ENCODE measurements around the gene RNU5B-1.

Gene RNU5B-1

DNA sequence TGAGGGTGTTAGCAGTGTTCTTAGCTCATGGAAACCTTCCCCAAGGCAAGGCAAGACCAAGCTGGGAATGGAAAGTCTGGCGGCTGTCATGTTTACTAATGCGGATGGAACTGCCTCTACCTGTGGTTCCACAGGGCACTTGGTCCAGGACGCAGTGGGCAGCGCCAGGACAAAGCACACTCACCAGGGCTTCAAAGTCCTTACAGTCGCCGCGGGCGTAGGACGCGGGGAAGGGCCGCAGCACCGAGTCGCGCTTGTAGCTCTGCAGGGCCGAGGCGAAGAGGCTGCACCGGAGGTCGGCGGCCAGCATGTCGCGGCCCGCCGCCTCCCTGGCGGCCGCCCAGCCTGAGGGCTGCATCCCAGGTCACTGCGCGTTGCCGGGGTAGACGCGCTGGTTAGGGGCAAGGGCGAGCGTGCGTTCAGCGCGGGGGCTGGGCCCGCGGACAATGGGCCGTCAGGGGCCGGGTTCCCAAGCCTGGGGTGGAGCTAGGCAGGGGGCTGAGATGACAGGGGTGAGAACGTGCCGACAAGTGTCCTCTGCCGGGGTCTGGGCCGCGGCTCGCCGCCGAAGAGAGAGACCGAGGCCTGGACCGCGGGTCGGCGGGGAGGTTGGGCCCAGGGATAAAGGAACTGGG is 18.3 kb upstream of the RNU5B-1 start:
- Histone ChIP-seq H3K27ac (ENCODE audit: low read length) (peak overlapping the region; percentile 57; the same call in 1 of the 2 replicates), H3K4me1 (ENCODE audit: low read length) (peaks cover 11% of the 10 kb centered on the region), H4K20me1 (ENCODE audit: insufficient read depth, low read length) (no peaks in the 10 kb centered on the region), H3K4me3 (ENCODE audit: low read length) (peak overlapping the region; percentile 82), H3K27me3 (replicated peaks; ENCODE audit: insufficient read depth, low read length) (no peaks in the 10 kb centered on the region), H3K9me2 (replicated peaks; ENCODE audit: insufficient read depth, low read length) (no peaks in the 10 kb centered on the region), H3F3A (ENCODE audit: insufficient read depth, low read length) (0 out of 2 replicates have a peak, but pooled peaks cover 3% of the 10 kb centered on the region), H2AFZ (ENCODE audit: low read length) (peak overlapping the region; percentile 98), H3K9ac (ENCODE audit: low read length) (peak overlapping the region; percentile 81), H3K4me2 (ENCODE audit: low read depth, low read length) (peak overlapping the region; percentile 96), H3K79me2 (ENCODE audit: low read length) (peaks cover 8% of the 10 kb centered on the region), H3K9me3 (replicated peaks; ENCODE audit: insufficient read depth, low read length) (no peaks in the 10 kb centered on the region), H3K36me3 (replicated peaks; ENCODE audit: insufficient read depth, low read length) (no peaks in the 10 kb centered on the region)
- DNase-seq, result peak; percentile 43
- TF ChIP-seq EZH2phosphoT487 (IDR thresholded peaks at IDR 0.05; ENCODE audit: low read length) (no peak), EZH2 (optimal IDR thresholded peaks at IDR 0.05; ENCODE audit: low read depth, low read length) (no peak)
- TF ChIP-seq, protein P1, sequence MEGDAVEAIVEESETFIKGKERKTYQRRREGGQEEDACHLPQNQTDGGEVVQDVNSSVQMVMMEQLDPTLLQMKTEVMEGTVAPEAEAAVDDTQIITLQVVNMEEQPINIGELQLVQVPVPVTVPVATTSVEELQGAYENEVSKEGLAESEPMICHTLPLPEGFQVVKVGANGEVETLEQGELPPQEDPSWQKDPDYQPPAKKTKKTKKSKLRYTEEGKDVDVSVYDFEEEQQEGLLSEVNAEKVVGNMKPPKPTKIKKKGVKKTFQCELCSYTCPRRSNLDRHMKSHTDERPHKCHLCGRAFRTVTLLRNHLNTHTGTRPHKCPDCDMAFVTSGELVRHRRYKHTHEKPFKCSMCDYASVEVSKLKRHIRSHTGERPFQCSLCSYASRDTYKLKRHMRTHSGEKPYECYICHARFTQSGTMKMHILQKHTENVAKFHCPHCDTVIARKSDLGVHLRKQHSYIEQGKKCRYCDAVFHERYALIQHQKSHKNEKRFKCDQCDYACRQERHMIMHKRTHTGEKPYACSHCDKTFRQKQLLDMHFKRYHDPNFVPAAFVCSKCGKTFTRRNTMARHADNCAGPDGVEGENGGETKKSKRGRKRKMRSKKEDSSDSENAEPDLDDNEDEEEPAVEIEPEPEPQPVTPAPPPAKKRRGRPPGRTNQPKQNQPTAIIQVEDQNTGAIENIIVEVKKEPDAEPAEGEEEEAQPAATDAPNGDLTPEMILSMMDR (IDR thresholded peaks at IDR 0.05; ENCODE audit: low read length), result no peak

DNA sequence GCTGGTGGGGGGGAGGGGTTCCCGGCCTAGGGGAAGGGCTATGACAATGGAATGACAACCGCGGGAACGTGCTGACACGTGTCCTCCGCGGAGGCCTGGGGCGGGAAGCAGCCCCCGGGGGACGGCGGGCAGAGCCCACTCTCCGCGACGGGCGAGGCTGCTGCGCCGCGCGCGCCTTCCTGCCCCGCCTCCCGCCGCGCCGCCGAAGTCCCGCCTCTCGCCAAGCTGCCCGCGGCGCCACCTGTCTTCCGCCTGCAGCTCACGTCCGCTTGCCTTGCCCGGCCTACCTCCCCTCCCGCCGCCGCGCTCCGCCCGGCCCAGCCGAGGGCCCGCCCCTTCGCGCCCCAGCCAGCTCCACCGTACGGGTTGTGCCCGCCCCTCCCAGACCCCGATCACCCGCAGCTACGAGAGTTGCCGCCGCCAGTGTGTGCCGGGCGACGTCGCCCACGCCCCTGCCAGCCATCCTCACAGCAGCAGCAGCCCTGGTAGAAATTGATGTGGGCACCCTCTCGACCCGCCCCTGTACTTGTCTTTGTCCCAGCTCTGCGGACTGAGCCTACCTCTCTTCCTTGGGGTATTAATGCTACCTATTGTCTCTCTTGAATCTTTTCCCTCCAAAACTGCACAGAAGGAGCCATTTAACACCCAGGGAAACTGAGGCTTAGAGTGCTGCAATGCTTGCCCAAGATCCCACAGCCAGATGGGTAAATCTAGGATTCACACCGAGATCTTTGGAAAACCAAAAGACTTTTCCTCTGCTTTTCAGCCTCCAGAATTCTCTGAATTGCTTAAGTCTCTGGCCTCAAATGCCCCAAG is 17.6 kb upstream of the RNU5B-1 start, which contains the start of gene PARP16:
TSS of gene PARP16 (minus strand) at position 180 of the 816 bp plus-strand sequence. CDS start 457 bp downstream, outside the sequence.
- Histone ChIP-seq H3K79me2 (ENCODE audit: low read length) (peaks cover 7% of the 10 kb centered on the region), H3K9me3 (replicated peaks; ENCODE audit: insufficient read depth, low read length) (no peaks in the 10 kb centered on the region), H3K4me1 (ENCODE audit: low read length) (peaks cover 11% of the 10 kb centered on the region), H4K20me1 (ENCODE audit: insufficient read depth, low read length) (no peaks in the 10 kb centered on the region), H3K4me2 (ENCODE audit: low read depth, low read length) (peak within 1 kb of the TSS; percentile 99), H3K9ac (ENCODE audit: low read length) (peak within 1 kb of the TSS; percentile 81), H3K4me3 (ENCODE audit: low read length) (peak within 1 kb of the TSS; percentile 82), H3K36me3 (replicated peaks; ENCODE audit: insufficient read depth, low read length) (no peaks in the 10 kb centered on the region), H2AFZ (ENCODE audit: low read length) (peak within 1 kb of the TSS; percentile 98), H3K27ac (ENCODE audit: low read length) (peak within 1 kb of the TSS; percentile 57; the same call in 1 of the 2 replicates), H3K27me3 (replicated peaks; ENCODE audit: insufficient read depth, low read length) (no peaks in the 10 kb centered on the region), H3F3A (ENCODE audit: insufficient read depth, low read length) (0 out of 2 replicates have a peak, but pooled peaks cover 3% of the 10 kb centered on the region), H3K9me2 (replicated peaks; ENCODE audit: insufficient read depth, low read length) (no peaks in the 10 kb centered on the region)
- DNase-seq, result peak; percentile 92
- TF ChIP-seq EZH2phosphoT487 (IDR thresholded peaks at IDR 0.05; ENCODE audit: low read length) (no peak), EZH2 (optimal IDR thresholded peaks at IDR 0.05; ENCODE audit: low read depth, low read length) (no peak)
- TF ChIP-seq, protein P1 (IDR thresholded peaks at IDR 0.05; ENCODE audit: low read length), result peak; percentile 26

- DNase-seq, result no peak
- Histone ChIP-seq H3K4me2 (ENCODE audit: low read depth, low read length) (peak overlapping the region; percentile 99), H4K20me1 (ENCODE audit: insufficient read depth, low read length) (no peaks in the 10 kb centered on the region), H3K9me2 (replicated peaks; ENCODE audit: insufficient read depth, low read length) (no peaks in the 10 kb centered on the region), H3K9ac (ENCODE audit: low read length) (no peak overlapping the region), H3K27ac (ENCODE audit: low read length) (no peak overlapping the region), H3K27me3 (replicated peaks; ENCODE audit: insufficient read depth, low read length) (no peaks in the 10 kb centered on the region), H2AFZ (ENCODE audit: low read length) (peak overlapping the region; percentile 90), H3K36me3 (replicated peaks; ENCODE audit: insufficient read depth, low read length) (no peaks in the 10 kb centered on the region), H3K79me2 (ENCODE audit: low read length) (peaks cover 7% of the 10 kb centered on the region), H3K4me1 (ENCODE audit: low read length) (peaks cover 11% of the 10 kb centered on the region), H3K9me3 (replicated peaks; ENCODE audit: insufficient read depth, low read length) (no peaks in the 10 kb centered on the region), H3K4me3 (ENCODE audit: low read length) (peak overlapping the region; percentile 71; the same call in 1 of the 2 replicates), H3F3A (ENCODE audit: insufficient read depth, low read length) (0 out of 2 replicates have a peak, but pooled peaks cover 3% of the 10 kb centered on the region)
- TF ChIP-seq EZH2phosphoT487 (IDR thresholded peaks at IDR 0.05; ENCODE audit: low read length) (no peak), EZH2 (optimal IDR thresholded peaks at IDR 0.05; ENCODE audit: low read depth, low read length) (no peak)
- TF ChIP-seq, protein P1 (IDR thresholded peaks at IDR 0.05; ENCODE audit: low read length), result no peak
These were observed 17.0 kb upstream of the RNU5B-1 start for GRCh38 chr15:65287520-65287855.

All from MM.1S (cell line).